ENCODE results near the gene SGCA.

Gene SGCA

GRCh38 chr17:50165867-50166517, at the start of gene SGCA:
TSS of gene SGCA (plus strand) at chr17:50166005. CDS start at chr17:50166041, 36 bp downstream.
- DNase-seq: no peak

- peak; percentile 55 to 60 for DNase-seq
Measured at GRCh38 chr17:50117202-50118051, 48.4 kb upstream of the SGCA start.

GRCh38 chr17:50118076-50118827, 47.6 kb upstream of the SGCA start:
- DNase-seq: no peak

GRCh38 chr17:50118828-50119218, 47.0 kb upstream of the SGCA start:
- no peak for DNase-seq

GRCh38 chr17:50120475-50121253, 45.1 kb upstream of the SGCA start:
- no peak for DNase-seq

GRCh38 chr17:50122945-50123344, 42.9 kb upstream of the SGCA start:
- DNase-seq: no peak

GRCh38 chr17:50123649-50124349, 42.0 kb upstream of the SGCA start:
- no peak for DNase-seq

- no peak for DNase-seq
Measured at GRCh38 chr17:50125420-50125997, 40.3 kb upstream of the SGCA start.

- DNase-seq: no peak
Measured at GRCh38 chr17:50127697-50128361, 38.0 kb upstream of the SGCA start.

GRCh38 chr17:50128441-50129352, 37.1 kb upstream of the SGCA start:
- DNase-seq: no peak

GRCh38 chr17:50129353-50129727, 36.5 kb upstream of the SGCA start:
- no peak for DNase-seq

- DNase-seq: peak; percentile 47 to 60
Measured at GRCh38 chr17:50129728-50130558, 35.9 kb upstream of the SGCA start, which contains the start of gene SAMD14. TSS of gene SAMD14 (minus strand) at chr17:50130160. CDS start at chr17:50124959, 5,201 bp downstream.

- DNase-seq: no peak
Measured at GRCh38 chr17:50130559-50131305, 35.1 kb upstream of the SGCA start.

GRCh38 chr17:50132104-50132794, 33.6 kb upstream of the SGCA start:
- no peak for DNase-seq

- no peak for DNase-seq
Measured at GRCh38 chr17:50133028-50133768, 32.6 kb upstream of the SGCA start.

- DNase-seq: no peak
Measured at GRCh38 chr17:50133769-50134099, 32.1 kb upstream of the SGCA start.
